GM21619 (cell line): ENCODE measurements around the gene METTL21C.

Source experiments
- ATAC-seq: cut with Tn5 transposase; IDR thresholded peaks from one replicate; pipeline ENCODE4 v1.9.1; 2021; ENCODE audit not compliant: unreplicated experiment

The METTL21C gene

GRCh38 chr13:102697929-102698648 lies 3.2 kb upstream of the METTL21C start:
- no peak for ATAC-seq

GRCh38 chr13:102697264-102697663 lies 2.4 kb upstream of the METTL21C start:
- no peak for ATAC-seq

GRCh38 chr13:102696465-102696864 lies 1.6 kb upstream of the METTL21C start:
- no peak for ATAC-seq

GRCh38 chr13:102693776-102694175 lies 1.1 kb downstream of the METTL21C start:
- no peak for ATAC-seq

- no peak for ATAC-seq
Observed at GRCh38 chr13:102693250-102693649, 1.6 kb downstream of the METTL21C start.

- ATAC-seq: no peak
Observed at GRCh38 chr13:102692491-102692826, 2.4 kb downstream of the METTL21C start.

DNA sequence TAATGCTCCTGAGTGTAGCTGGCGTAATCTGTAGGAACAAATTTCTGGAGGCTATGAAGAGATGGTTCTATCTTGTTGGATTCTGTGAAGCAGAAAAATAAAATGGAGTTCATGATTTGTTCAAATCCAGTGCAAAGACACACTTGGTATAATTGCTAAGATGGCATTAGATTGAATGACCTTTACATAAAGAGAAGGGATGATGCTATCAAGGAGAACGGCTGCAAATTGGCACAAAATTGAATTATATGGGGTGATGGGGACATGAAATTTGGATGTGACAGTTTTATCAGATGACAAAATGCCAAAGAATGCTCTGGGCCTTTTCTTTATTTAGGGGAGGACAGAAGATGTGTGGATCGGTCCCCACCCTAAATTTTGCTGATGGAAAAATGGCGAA lies 4.0 kb downstream of the METTL21C start:
- ATAC-seq: no peak

GRCh38 chr13:102688306-102688973 lies 6.4 kb downstream of the METTL21C start:
- no peak for ATAC-seq

GRCh38 chr13:102687520-102687919 lies 7.3 kb downstream of the METTL21C start:
- ATAC-seq: no peak

GRCh38 chr13:102686024-102686423 lies 8.8 kb downstream of the METTL21C start:
- ATAC-seq: no peak

DNA sequence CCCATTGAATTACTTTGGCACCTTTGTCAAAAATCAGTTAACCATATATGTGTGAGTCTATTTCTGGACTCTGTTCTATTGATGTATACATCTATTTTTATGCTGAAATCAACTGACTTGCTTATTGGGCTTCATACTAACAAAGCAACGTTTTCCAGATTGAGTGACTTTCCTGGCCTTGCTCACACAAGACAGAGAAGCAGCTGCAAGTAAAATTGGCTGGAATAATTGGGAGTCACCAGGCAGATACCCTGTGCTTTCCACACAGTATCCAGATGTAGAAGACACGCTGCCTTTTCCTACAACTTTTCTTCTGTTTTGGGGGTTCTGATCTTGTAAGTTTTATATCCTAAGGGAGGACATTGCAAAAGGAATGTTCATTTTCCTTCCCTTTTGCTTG lies 11.2 kb downstream of the METTL21C start:
- ATAC-seq: no peak

DNA sequence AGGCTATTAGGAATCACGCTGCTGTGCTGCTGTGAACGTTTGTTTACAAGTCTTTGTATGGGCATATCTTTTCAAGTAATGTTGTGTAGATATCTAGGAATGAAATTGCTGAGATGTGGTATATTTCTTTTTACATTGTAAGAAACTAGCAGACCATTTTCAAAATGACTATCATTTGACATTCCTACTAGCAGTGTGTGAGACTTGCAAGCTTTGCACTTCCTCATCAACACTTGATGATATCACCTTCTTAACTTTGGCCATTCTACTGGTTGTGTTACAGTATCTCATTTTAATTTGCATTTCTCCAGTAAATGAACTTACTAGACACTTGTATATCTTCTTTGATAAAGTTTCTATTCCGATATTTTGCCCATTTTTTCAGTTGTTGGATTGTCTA lies 12.1 kb downstream of the METTL21C start:
- ATAC-seq: no peak

DNA sequence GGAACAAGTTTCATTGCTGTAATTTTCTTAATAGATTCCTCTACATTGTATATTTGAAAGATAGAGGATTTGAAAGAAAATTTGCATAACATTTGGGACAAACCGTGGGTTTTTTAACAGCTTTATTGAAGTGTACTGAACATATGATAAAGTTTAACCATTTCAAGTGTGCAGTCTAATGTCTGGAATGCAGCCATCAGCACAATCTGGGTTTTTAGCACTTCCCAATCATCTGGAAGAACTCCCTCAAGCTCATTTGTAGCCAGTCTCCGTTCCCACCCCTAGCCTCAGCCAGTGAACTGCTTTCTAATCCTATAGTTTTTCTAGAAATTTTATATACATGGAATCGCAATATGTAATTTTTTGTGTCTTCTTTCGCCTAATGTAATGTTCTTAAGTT lies 12.6 kb downstream of the METTL21C start:
- ATAC-seq: no peak

GRCh38 chr13:102680842-102681740 lies 13.8 kb downstream of the METTL21C start:
- ATAC-seq: peak; percentile 43

DNA sequence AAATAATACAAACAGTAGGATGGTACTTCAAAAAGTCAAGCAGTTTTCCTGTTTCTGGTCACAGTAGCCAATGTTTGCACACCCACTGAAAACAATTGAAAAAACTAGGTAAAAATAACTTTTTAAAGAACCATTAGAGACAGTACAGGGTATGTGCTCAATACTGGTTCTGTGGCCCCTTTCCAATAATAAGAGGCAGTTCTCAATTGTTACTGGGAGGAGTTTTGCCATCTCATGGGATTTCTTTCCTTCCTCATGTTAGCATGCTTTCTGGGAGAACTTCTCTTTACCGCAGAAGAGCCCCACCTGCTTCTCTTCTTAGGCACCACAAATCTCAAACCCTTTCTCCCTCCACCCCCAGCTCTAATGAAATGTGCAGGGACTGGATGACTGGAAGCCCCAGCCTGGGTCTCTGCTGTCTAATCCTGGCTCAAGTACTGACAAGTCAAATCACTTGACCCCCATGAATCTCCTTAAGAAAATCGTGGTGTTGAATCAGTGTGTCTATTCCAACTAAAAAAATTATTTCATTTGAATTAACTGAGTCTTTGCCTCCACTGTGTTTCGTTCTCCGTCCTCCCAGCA lies 14.6 kb downstream of the METTL21C start:
- ATAC-seq: no peak

GRCh38 chr13:102679449-102680132 lies 15.3 kb downstream of the METTL21C start:
- no peak for ATAC-seq

- ATAC-seq: no peak
Observed at GRCh38 chr13:102678339-102679107, 16.3 kb downstream of the METTL21C start.

GRCh38 chr13:102677122-102677521 lies 17.7 kb downstream of the METTL21C start:
- no peak for ATAC-seq

DNA sequence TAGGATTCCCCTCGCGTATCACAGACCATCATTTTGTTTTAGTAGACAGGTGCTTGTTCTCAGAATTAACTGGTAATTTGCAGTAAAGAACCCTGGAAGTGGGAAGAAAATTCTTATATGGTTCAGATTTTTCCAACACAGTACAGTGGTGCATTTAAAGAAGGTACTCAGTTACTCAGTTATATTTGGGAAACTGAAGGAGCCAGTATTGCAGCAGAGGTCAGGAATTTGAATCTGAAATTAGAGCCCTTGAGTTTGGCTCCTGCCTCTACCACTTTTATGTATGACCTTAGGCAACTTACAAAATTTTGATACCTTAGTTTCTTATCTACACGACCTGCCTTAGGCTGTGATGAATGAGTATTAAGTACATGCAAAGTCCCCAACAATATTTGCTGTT lies 19.7 kb downstream of the METTL21C start:
- no peak for ATAC-seq

GRCh38 chr13:102670130-102670529 lies 24.7 kb downstream of the METTL21C start:
- no peak for ATAC-seq
